MCF 10A (cell line): ENCODE results near the gene PAX5. TPM values are rescaled to one million over a fixed set of nuclear protein-coding genes. Genes with fewer than 3 reads are reported as not detected.

Source experiments
- BruUV-seq: library from RNA; stranded (reverse); fragments of 400-500 nt; replicated peaks from 2 replicates; lab custom pipeline; 2021; lab: Mats Ljungman, UMichigan
- CTCF ChIA-PET: fragments of 300-600 bp; sonication (Branson Sonifier 250); formaldehyde crosslinking; extraction: SDS; loops from one replicate; lab custom pipeline; 2021; ENCODE audit warnings: antibody characterized with exemption, inconsistent platforms; lab: Yijun Ruan, JAX
- POLR2A ChIA-PET: fragments of 300-600, 350-650 bp; sonication (Branson Sonifier 250); formaldehyde crosslinking; extraction: SDS; loops from one replicate; lab custom pipeline; 2020; ENCODE audit warnings: antibody characterized with exemption, inconsistent platforms; lab: Yijun Ruan, JAX
- DNase-seq: peaks from one replicate; pipeline ENCODE4 v3.0.0-alpha.2; 2018; ENCODE audit not compliant: unreplicated experiment
- H3K27ac Mint-ChIP-seq: one replicate; pipeline ENCODE4 v1.8.0; 2022; ENCODE audit warnings: mild to moderate bottlenecking, low read depth, mixed read lengths; ENCODE audit not compliant: unreplicated experiment
- H3K27me3 Mint-ChIP-seq: one replicate; pipeline ENCODE4 v1.8.0; 2022; ENCODE audit warnings: mixed read lengths; ENCODE audit not compliant: insufficient read depth, unreplicated experiment
- H3K36me3 Mint-ChIP-seq: one replicate; pipeline ENCODE4 v1.8.0; 2022; ENCODE audit warnings: mild to moderate bottlenecking, moderate library complexity, mixed read lengths; ENCODE audit not compliant: insufficient read depth, unreplicated experiment
- H3K4me1 Mint-ChIP-seq: one replicate; pipeline ENCODE4 v1.8.0; 2022; ENCODE audit warnings: mixed read lengths; ENCODE audit not compliant: insufficient read depth, unreplicated experiment
- H3K4me3 Mint-ChIP-seq: one replicate; pipeline ENCODE4 v1.8.0; 2022; ENCODE audit warnings: mild to moderate bottlenecking, moderate library complexity, mixed read lengths; ENCODE audit not compliant: unreplicated experiment
- H3K9me3 Mint-ChIP-seq: one replicate; pipeline ENCODE4 v1.8.0; 2022; ENCODE audit warnings: mixed read lengths; ENCODE audit not compliant: unreplicated experiment
- intact Hi-C: fragments of 100-400 bp; cut with micrococcal nuclease; formaldehyde crosslinking; loops from 2 replicates; pipeline ENCODE4 v1.14.1; 2022
- total RNA-seq: library from RNA; stranded (reverse); gene quantifications from 2 replicates; pipeline ENCODE4 v1.2.3, GENCODE V29; 2022
- TF ChIP-seq, protein P1 (sequence below): fragments of 200-600 bp; IDR thresholded peaks from one replicate; pipeline ENCODE4 v1.8.0; 2022; ENCODE audit warnings: antibody characterized with exemption, mild to moderate bottlenecking; ENCODE audit not compliant: unreplicated experiment

The PAX5 gene
- total RNA-seq, 1 experiment from 2014 or later = not detected

- H3K9me3 Mint-ChIP-seq = no peaks in the 10 kb centered on the region
- H3K27ac Mint-ChIP-seq = no peak overlapping the region
- H3K4me3 Mint-ChIP-seq = no peak overlapping the region
- no peaks in the 10 kb centered on the region for H3K4me1 Mint-ChIP-seq
- H3K27me3 Mint-ChIP-seq = peaks cover 27% of the 10 kb centered on the region
- DNase-seq = no peak
- no TSS peak for BruUV-seq
- intact Hi-C loops = no loop called here
- TF ChIP-seq, protein P1, sequence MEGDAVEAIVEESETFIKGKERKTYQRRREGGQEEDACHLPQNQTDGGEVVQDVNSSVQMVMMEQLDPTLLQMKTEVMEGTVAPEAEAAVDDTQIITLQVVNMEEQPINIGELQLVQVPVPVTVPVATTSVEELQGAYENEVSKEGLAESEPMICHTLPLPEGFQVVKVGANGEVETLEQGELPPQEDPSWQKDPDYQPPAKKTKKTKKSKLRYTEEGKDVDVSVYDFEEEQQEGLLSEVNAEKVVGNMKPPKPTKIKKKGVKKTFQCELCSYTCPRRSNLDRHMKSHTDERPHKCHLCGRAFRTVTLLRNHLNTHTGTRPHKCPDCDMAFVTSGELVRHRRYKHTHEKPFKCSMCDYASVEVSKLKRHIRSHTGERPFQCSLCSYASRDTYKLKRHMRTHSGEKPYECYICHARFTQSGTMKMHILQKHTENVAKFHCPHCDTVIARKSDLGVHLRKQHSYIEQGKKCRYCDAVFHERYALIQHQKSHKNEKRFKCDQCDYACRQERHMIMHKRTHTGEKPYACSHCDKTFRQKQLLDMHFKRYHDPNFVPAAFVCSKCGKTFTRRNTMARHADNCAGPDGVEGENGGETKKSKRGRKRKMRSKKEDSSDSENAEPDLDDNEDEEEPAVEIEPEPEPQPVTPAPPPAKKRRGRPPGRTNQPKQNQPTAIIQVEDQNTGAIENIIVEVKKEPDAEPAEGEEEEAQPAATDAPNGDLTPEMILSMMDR = no peak
- ChIA-PET POLR2A (no interaction called here), CTCF (no interaction called here)
- H3K36me3 Mint-ChIP-seq = no peaks in the 10 kb centered on the region
Measured at GRCh38 chr9:36963346-36963745, 70.7 kb downstream of the PAX5 start.

- intact Hi-C loops = no loop called here
- Mint-ChIP-seq H3K4me3 (no peak overlapping the region), H3K27me3 (peaks cover 33% of the 10 kb centered on the region), H3K27ac (no peak overlapping the region), H3K9me3 (no peaks in the 10 kb centered on the region), H3K36me3 (no peaks in the 10 kb centered on the region), H3K4me1 (no peaks in the 10 kb centered on the region)
- TF ChIP-seq, protein P1 = no peak
- ChIA-PET CTCF (no interaction called here), POLR2A (no interaction called here)
- no peak for DNase-seq
- no TSS peak for BruUV-seq
Measured at GRCh38 chr9:36962691-36963090, 71.4 kb downstream of the PAX5 start.

DNA sequence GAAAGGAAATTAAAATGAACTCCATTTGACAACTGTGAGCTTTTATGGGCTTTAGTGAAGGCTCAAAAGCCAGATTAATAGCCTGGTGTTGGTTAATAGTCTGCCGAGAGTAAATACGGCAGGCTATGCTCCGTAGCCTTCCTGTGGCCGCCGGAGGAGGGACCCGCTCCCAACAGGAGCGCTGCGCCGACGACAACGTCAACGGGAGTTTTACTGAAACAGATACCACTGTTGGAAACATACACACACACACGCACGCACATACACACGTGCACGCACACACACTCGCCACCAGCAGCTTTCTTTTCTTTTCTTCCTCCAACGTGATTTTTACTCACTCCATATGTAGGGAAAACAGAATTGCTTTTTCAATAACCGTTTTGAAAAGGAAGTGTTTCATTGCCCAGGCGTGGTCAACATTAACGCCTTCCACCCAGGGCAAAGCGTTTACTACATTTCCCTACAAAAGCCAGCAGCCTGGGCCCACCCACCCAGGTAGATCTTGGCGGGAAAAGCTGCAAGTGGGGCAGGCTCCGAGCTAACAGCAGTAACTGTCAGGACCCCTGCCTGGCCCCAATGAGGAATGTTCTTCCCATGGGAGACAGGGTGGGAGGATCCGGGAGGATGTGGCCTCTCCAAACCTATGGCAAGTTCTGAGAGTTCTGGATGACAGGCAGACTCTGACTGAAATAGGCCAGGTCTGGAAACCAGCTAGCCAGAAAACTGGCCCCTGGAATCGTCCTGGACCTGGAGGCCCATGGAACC is 72.3 kb downstream of the PAX5 start:
- intact Hi-C loops = no loop called here
- TF ChIP-seq, protein P1 = no peak
- Mint-ChIP-seq H3K27ac (no peak overlapping the region), H3K36me3 (no peaks in the 10 kb centered on the region), H3K4me1 (no peaks in the 10 kb centered on the region), H3K27me3 (peaks cover 43% of the 10 kb centered on the region), H3K4me3 (no peak overlapping the region), H3K9me3 (no peaks in the 10 kb centered on the region)
- ChIA-PET POLR2A (no interaction called here), CTCF (interaction anchor here (0.7 to 1.4 kb wide), 3 partner anchors 11 to 89 kb away, joined by 3 to 4 read pairs (median 3); no protein-coding TSS in a partner anchor)
- DNase-seq = no peak
- BruUV-seq = no TSS peak

DNA sequence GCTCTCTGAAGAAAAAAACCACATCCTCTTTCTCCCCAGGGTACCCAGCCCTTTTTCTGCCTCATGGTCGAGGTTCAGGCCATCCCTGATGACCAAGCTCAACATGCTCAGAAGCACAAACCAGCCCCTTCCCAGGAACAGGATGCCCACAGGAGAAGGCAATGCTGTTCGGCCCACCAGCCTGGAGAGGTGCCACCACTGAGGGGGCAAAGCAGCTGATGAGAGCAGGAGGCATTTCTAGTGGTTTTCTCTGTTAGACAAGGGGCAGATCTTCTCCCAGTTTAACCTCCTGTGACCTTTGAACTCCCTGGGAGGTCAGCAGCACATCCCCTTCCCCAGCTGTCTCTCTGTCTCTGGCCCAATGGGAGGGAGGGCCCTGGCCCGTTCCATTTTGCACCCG is 73.0 kb downstream of the PAX5 start:
- no peak for DNase-seq
- no TSS peak for BruUV-seq
- no peaks in the 10 kb centered on the region for H3K9me3 Mint-ChIP-seq
- H3K4me1 Mint-ChIP-seq = no peaks in the 10 kb centered on the region
- ChIA-PET CTCF (interaction anchor here (0.6 to 1.4 kb wide), 3 partner anchors 10 to 88 kb away, joined by 3 read pairs; no protein-coding TSS in a partner anchor), POLR2A (no interaction called here)
- TF ChIP-seq, protein P1 = no peak
- intact Hi-C loops = no loop called here
- H3K4me3 Mint-ChIP-seq = no peak overlapping the region
- H3K27ac Mint-ChIP-seq = no peak overlapping the region
- no peaks in the 10 kb centered on the region for H3K36me3 Mint-ChIP-seq
- H3K27me3 Mint-ChIP-seq = peaks cover 50% of the 10 kb centered on the region
